Astrocyte of the spinal cord (primary cell): ENCODE measurements around the gene SLC4A7.
A peak's percentile ranks its signal among the peaks of the same experiment; 100 is the strongest.

Experiments
- DNase-seq: peaks from one replicate; pipeline ENCODE4 v3.0.0; 2011; ENCODE audit warnings: low read depth, low spot score
- H3K4me3 ChIP-seq: 2 replicates; pipeline ENCODE4 v1.5.1; 2011; ENCODE audit warnings: low read depth, mild to moderate bottlenecking, low read length, moderate library complexity
- CTCF ChIP-seq: IDR thresholded peaks from 2 replicates; pipeline ENCODE4 v1.5.1; 2012; ENCODE audit warnings: low read depth, mild to moderate bottlenecking, low read length, inconsistent platforms
- in situ Hi-C: cut with HindIII; loops from 2 replicates; pipeline ENCODE4 v1.10.0; 2017; ENCODE audit warnings: low sequenced_read_pairs

SLC4A7 gene

GRCh38 chr3:27391796-27392195, 92.4 kb downstream of the SLC4A7 start:
- no peak for TF ChIP-seq CTCF
- DNase-seq = peak; percentile 28
- H3K4me3 ChIP-seq = no peak overlapping the region
- in situ Hi-C loops = no loop called here

- TF ChIP-seq CTCF = no peak
- no peak overlapping the region for H3K4me3 ChIP-seq
- peak; percentile 24 for DNase-seq
- in situ Hi-C loops = no loop called here
Observed at GRCh38 chr3:27387625-27388024, 96.6 kb downstream of the SLC4A7 start.

- no peak overlapping the region for H3K4me3 ChIP-seq
- in situ Hi-C loops = no loop called here
- TF ChIP-seq CTCF = no peak
- DNase-seq = no peak
Observed at GRCh38 chr3:27385504-27385903, 98.7 kb downstream of the SLC4A7 start.

- in situ Hi-C loops = no loop called here
- no peak for TF ChIP-seq CTCF
- no peak overlapping the region for H3K4me3 ChIP-seq
- no peak for DNase-seq
Observed at GRCh38 chr3:27384191-27384590, 100.0 kb downstream of the SLC4A7 start.

- DNase-seq = no peak
- no peak overlapping the region for H3K4me3 ChIP-seq
- no peak for TF ChIP-seq CTCF
- in situ Hi-C loops = no loop called here
Observed at GRCh38 chr3:27380433-27381357, 103.5 kb downstream of the SLC4A7 start.

- no peak for DNase-seq
- no peak for TF ChIP-seq CTCF
- H3K4me3 ChIP-seq = no peak overlapping the region
- in situ Hi-C loops = no loop called here
Observed at GRCh38 chr3:27378331-27378730, 105.9 kb downstream of the SLC4A7 start.
